G401.6 (cell line): ENCODE data around the gene HMCN2.
"Not testable (repeated sequence)": the region's sequence is repeated elsewhere in the genome, so short reads cannot be mapped to it uniquely, and the experiment has no call there.

ENCODE experiments used
- FAIRE-seq: peaks from 2 replicates; lab custom pipeline; 2012; peaks lifted over from hg19 to GRCh38; lab: Jason Lieb, UNC

Gene HMCN2

GRCh38 chr9:130331061-130331460, 65.5 kb downstream of the HMCN2 start:
- no peak for FAIRE-seq

GRCh38 chr9:130331573-130331972, 66.0 kb downstream of the HMCN2 start:
- no peak for FAIRE-seq

- no peak for FAIRE-seq
Observed at GRCh38 chr9:130332384-130332926, 66.9 kb downstream of the HMCN2 start.

GRCh38 chr9:130333041-130333711, 67.6 kb downstream of the HMCN2 start:
- FAIRE-seq, result no peak

GRCh38 chr9:130333712-130334062, 68.1 kb downstream of the HMCN2 start:
- FAIRE-seq, result no peak

GRCh38 chr9:130334915-130335314, 69.4 kb downstream of the HMCN2 start:
- FAIRE-seq, result no peak

GRCh38 chr9:130336027-130336610, 70.6 kb downstream of the HMCN2 start:
- FAIRE-seq, result no peak

- FAIRE-seq, result no peak
Observed at GRCh38 chr9:130336885-130337284, 71.3 kb downstream of the HMCN2 start.

GRCh38 chr9:130337318-130337717, 71.8 kb downstream of the HMCN2 start:
- FAIRE-seq, result no peak

- no peak for FAIRE-seq
Observed at GRCh38 chr9:130337784-130338380, 72.3 kb downstream of the HMCN2 start.

GRCh38 chr9:130338891-130339290, 73.3 kb downstream of the HMCN2 start:
- not testable (repeated sequence) for FAIRE-seq

- no peak for FAIRE-seq
Observed at GRCh38 chr9:130339306-130339705, 73.7 kb downstream of the HMCN2 start.

GRCh38 chr9:130340011-130340410, 74.5 kb downstream of the HMCN2 start:
- FAIRE-seq, result no peak

GRCh38 chr9:130340557-130340956, 75.0 kb downstream of the HMCN2 start:
- not testable (repeated sequence) for FAIRE-seq

GRCh38 chr9:130341128-130341527, 75.6 kb downstream of the HMCN2 start:
- FAIRE-seq, result no peak

- FAIRE-seq, result no peak
Observed at GRCh38 chr9:130341839-130342713, 76.5 kb downstream of the HMCN2 start.

GRCh38 chr9:130342714-130343085, 77.1 kb downstream of the HMCN2 start:
- FAIRE-seq, result no peak

GRCh38 chr9:130343445-130343918, 77.9 kb downstream of the HMCN2 start:
- FAIRE-seq, result no peak

GRCh38 chr9:130344366-130344765, 78.8 kb downstream of the HMCN2 start:
- no peak for FAIRE-seq

- FAIRE-seq, result no peak
Observed at GRCh38 chr9:130345009-130345896, 79.7 kb downstream of the HMCN2 start.

GRCh38 chr9:130345897-130346385, 80.4 kb downstream of the HMCN2 start:
- FAIRE-seq, result no peak
